ENCODE results near the gene RAPGEF1.

GRCh38 chr9:131631306-131631705, 108.6 kb downstream of the RAPGEF1 start:
- no peak for TF ChIP-seq SUZ12 (IDR thresholded peaks at IDR 0.05; ENCODE audit: extremely low read depth, insufficient read depth, insufficient read length)
- TF ChIP-seq ZNF274 (IDR thresholded peaks at IDR 0.05; ENCODE audit: low read depth, low read length), result no peak
- TF ChIP-seq YY1 (IDR thresholded peaks at IDR 0.05; ENCODE audit: insufficient read depth, insufficient read length), result no peak

All from NT2/D1 (cell line).